Transverse colon (tissue), 3 donors: ENCODE data around the gene KRT7.

Source experiments
- EP300 ChIP-seq: sonication (generic); formaldehyde crosslinking; IDR thresholded peaks from one replicate; pipeline ENCODE4 v1.6.1; 2017; ENCODE audit warnings: antibody characterized with exemption, low read depth
- TF ChIP-seq, protein P1 (sequence below), 5 experiments: fragments of 200-600 bp in 3 of 5; fragments of 450-650 bp in 2 of 5; sonication (generic) in 3 of 5; IDR thresholded peaks; 1 replicate in 2 of 5; 2 replicates in 3 of 5; pipeline ENCODE4 v1.5.1; 2016 to 2017; ENCODE audit warnings: antibody characterized with exemption in 5 of 5, inconsistent platforms in 3 of 5, mild to moderate bottlenecking in 2 of 5, moderate library complexity in 1 of 5

DNA sequence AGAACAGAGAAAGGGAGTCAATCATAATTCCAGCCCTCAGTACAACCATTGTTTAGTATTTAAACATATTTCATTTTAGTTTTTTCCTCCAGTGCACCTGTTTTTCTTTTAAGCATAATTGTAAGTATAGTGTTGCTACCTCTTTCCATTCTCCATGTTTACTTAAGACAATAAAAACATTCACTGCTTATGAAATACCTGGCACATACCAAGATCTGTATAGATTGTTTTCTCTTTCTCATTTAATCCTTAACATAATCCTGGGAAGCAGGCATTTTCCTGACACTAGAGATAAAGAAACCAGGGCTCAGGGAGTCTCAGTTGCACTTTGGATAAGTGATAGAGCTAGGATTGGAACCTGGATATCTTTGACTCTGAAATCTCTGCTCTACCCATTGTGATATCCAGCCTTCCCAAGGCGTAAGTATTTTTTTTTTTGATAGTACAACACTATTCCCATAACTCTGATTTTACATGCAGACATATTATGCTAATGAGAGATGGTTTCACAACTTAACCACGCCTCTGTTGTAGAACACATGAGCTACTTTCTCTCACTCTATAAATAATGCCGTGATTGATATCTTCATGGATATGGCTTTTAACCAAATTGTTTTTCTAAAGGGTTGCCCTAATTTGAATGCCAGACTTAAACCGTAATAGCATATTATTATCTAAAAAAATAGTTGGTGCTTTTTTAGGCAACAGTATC, 11.8 kb upstream of the KRT7 start:
- TF ChIP-seq EP300 = no peak
- TF ChIP-seq, protein P1, sequence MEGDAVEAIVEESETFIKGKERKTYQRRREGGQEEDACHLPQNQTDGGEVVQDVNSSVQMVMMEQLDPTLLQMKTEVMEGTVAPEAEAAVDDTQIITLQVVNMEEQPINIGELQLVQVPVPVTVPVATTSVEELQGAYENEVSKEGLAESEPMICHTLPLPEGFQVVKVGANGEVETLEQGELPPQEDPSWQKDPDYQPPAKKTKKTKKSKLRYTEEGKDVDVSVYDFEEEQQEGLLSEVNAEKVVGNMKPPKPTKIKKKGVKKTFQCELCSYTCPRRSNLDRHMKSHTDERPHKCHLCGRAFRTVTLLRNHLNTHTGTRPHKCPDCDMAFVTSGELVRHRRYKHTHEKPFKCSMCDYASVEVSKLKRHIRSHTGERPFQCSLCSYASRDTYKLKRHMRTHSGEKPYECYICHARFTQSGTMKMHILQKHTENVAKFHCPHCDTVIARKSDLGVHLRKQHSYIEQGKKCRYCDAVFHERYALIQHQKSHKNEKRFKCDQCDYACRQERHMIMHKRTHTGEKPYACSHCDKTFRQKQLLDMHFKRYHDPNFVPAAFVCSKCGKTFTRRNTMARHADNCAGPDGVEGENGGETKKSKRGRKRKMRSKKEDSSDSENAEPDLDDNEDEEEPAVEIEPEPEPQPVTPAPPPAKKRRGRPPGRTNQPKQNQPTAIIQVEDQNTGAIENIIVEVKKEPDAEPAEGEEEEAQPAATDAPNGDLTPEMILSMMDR (IDR thresholded peaks at IDR 0.05) = no peak
